HepG2 (cell line): ENCODE results near the gene PCIF1. TPM values are rescaled to one million over a fixed set of nuclear protein-coding genes. Genes with fewer than 3 reads are reported as not detected.

ENCODE experiments used
- ATF3 ChIP-seq: sonication (generic); formaldehyde crosslinking; IDR thresholded peaks from 2 replicates; pipeline ENCODE4 v1.4.0; 2020; ENCODE audit warnings: missing genetic modification reagents
- BRD4 ChIP-seq: sonication (generic); formaldehyde crosslinking; IDR thresholded peaks from 2 replicates; pipeline ENCODE4 v1.4.0; 2020; ENCODE audit warnings: missing genetic modification reagents
- MTF2 ChIP-seq: sonication (generic); formaldehyde crosslinking; IDR thresholded peaks from 2 replicates; pipeline ENCODE4 v1.5.0; 2020; ENCODE audit warnings: missing genetic modification reagents, borderline replicate concordance
- PCBP2 ChIP-seq: fragments of 200-400 bp; formaldehyde crosslinking; optimal IDR thresholded peaks from 2 replicates; pipeline ENCODE3; 2018; ENCODE audit warnings: low read length, low read depth; ENCODE audit not compliant: poor library complexity, severe bottlenecking
- SNAPC2 ChIP-seq: sonication (generic); formaldehyde crosslinking; IDR thresholded peaks from 2 replicates; pipeline ENCODE4 v1.8.1; 2022; ENCODE audit warnings: mild to moderate bottlenecking, missing genetic modification reagents
- ZBTB49 ChIP-seq: sonication (generic); formaldehyde crosslinking; IDR thresholded peaks from 2 replicates; pipeline ENCODE4 v1.4.0; 2020; ENCODE audit warnings: missing genetic modification reagents, borderline replicate concordance
- ZHX2 ChIP-seq, 2 experiments: sonication (generic) in 1 of 2; formaldehyde crosslinking in 1 of 2; IDR thresholded peaks; 2 replicates each; pipeline versions ENCODE4 v1.6.1 to v1.9.0; 2014 to 2022; ENCODE audit warnings: antibody characterized with exemption in 1 of 2, borderline replicate concordance in 1 of 2, inconsistent platforms in 1 of 2, low read depth in 1 of 2, missing genetic modification reagents in 1 of 2
- ZMYM2 ChIP-seq: sonication (generic); formaldehyde crosslinking; IDR thresholded peaks from 2 replicates; pipeline ENCODE4 v1.8.0; 2022; ENCODE audit warnings: mild to moderate bottlenecking, missing genetic modification reagents
- ZNF143 ChIP-seq: sonication (generic); formaldehyde crosslinking; IDR thresholded peaks from 2 replicates; pipeline ENCODE4 v1.4.0; 2020; ENCODE audit warnings: missing genetic modification reagents
- ZNF451 ChIP-seq: sonication (generic); formaldehyde crosslinking; IDR thresholded peaks from 2 replicates; pipeline ENCODE4 v1.5.0; 2020; ENCODE audit warnings: mild to moderate bottlenecking, missing genetic modification reagents
- ZNF574 ChIP-seq: sonication (generic); formaldehyde crosslinking; IDR thresholded peaks from 2 replicates; pipeline ENCODE4 v1.4.0; 2020; ENCODE audit warnings: missing genetic modification reagents
- ZNF639 ChIP-seq: conservative IDR thresholded peaks from 2 replicates; pipeline ENCODE4 v1.6.1; 2018; ENCODE audit warnings: missing genetic modification reagents
- ZNF878 ChIP-seq: sonication (generic); formaldehyde crosslinking; IDR thresholded peaks from 2 replicates; pipeline ENCODE4 v1.8.1; 2023; ENCODE audit warnings: mild to moderate bottlenecking, missing genetic modification reagents, moderate library complexity
- polyA plus RNA-seq, 8 experiments: library from polyadenylated mRNA; depleted of rRNA in 3 of 8; stranded (reverse) in 7 of 8; unstranded in 1 of 8; fragments of >200 nt; fragmentation: Illumina TruSeq in 4 of 8; extraction: Trizol in 4 of 8; gene quantifications; 2 replicates each; pipeline versions ENCODE4 v1.2.1 to v1.2.3, GENCODE V29; 2011 to 2016; ENCODE audit warnings: low read depth in 4 of 8, missing spikeins in 1 of 8, mixed read lengths in 1 of 8; ENCODE audit not compliant: insufficient read depth in 1 of 8
- total RNA-seq, 5 experiments: library from RNA; depleted of rRNA; stranded (reverse); fragments of >200 nt; fragmentation: Illumina TruSeq; extraction: Trizol; gene quantifications; 2 replicates each; pipeline ENCODE4 v1.2.3, GENCODE V29; 2016; ENCODE audit warnings: low read depth in 1 of 5

The PCIF1 gene
- total and polyA plus RNA-seq, 2 of the 13 experiments (the other 11 are each of a cell fraction or from before 2014, with no cell fraction given), result 20.9 to 24.4 TPM

GRCh38 chr20:45890077-45890984 lies 44.2 kb upstream of the PCIF1 start (continued):
- peak; percentile 2; the same call in 1 of the 2 replicates for TF ChIP-seq ATF3 (CRISPR knock-in tag)
- peak; percentile 57; the same call in 1 of the 2 replicates for TF ChIP-seq ZMYM2
- TF ChIP-seq BRD4, result peak; percentile 29; the same call in 1 of the 2 replicates
- no peak for TF ChIP-seq ZNF639 (CRISPR knock-in tag)
- TF ChIP-seq PCBP2, result no peak
- peak; percentile 93; the same call in 1 of the 2 replicates for TF ChIP-seq ZNF451 (CRISPR knock-in tag)
- TF ChIP-seq ZNF574 (CRISPR knock-in tag), result peak; percentile 93
- TF ChIP-seq ZNF143 (CRISPR knock-in tag), result 0 out of 2 replicates have a peak, but pooled peaks have one; percentile 40
- TF ChIP-seq MTF2 (CRISPR knock-in tag), result no peak
- TF ChIP-seq SNAPC2 (CRISPR knock-in tag), result 0 out of 2 replicates have a peak, but pooled peaks have one; percentile 2
- TF ChIP-seq ZHX2 (IDR thresholded peaks at IDR 0.05; ENCODE audit: low read depth), result no peak
- no peak for TF ChIP-seq ZHX2 (CRISPR knock-in tag; IDR thresholded peaks at IDR 0.05; ENCODE audit: borderline replicate concordance)
- TF ChIP-seq ZBTB49, result no peak
- TF ChIP-seq ZNF878 (CRISPR knock-in tag), result 0 out of 2 replicates have a peak, but pooled peaks have one; percentile 56
